ENCODE results near the gene PLA2G6. TPM values are rescaled to one million over a fixed set of nuclear protein-coding genes. Genes with fewer than 3 reads are reported as not detected.
A peak's percentile ranks its signal among the peaks of the same experiment; 100 is the strongest.

PLA2G6 gene
- total and polyA plus RNA-seq, 9 donors: 16.4 to 68.4 (median 39.4) TPM

- Histone ChIP-seq H3K9me3 (no peaks in the 10 kb centered on the region), H3K36me3 (no peaks in the 10 kb centered on the region), H3K27ac (no peak overlapping the region), H3K27me3 (no peaks in the 10 kb centered on the region), H3K4me3 (no peak overlapping the region), H3K4me1 (ENCODE audit: insufficient read depth) (no peaks in the 10 kb centered on the region)
- WGBS, 3 donors: 79 to 98% (median 88%) methylated on average over 1 of the region's 1 CpG
- intact Hi-C loops (cut with DNase I): no loop called here
- DNase-seq: no peak
- TF ChIP-seq CTCF (IDR thresholded peaks at IDR 0.05) (no peak), EP300 (IDR thresholded peaks at IDR 0.05) (no peak), POLR2A (IDR thresholded peaks at IDR 0.05) (no peak)
Observed at GRCh38 chr22:38136607-38137006, 45.0 kb downstream of the PLA2G6 start.

- Histone ChIP-seq H3K9me3 (no peaks in the 10 kb centered on the region), H3K4me3 (no peak overlapping the region), H3K4me1 (ENCODE audit: insufficient read depth) (peaks cover 2% of the 10 kb centered on the region), H3K36me3 (no peaks in the 10 kb centered on the region), H3K27ac (no peak overlapping the region), H3K27me3 (no peaks in the 10 kb centered on the region)
- 88 to 92% (median 89%) methylated on average over 4 of the region's 4 CpGs for WGBS, 3 donors
- intact Hi-C loops (cut with DNase I): no loop called here
- TF ChIP-seq POLR2A (IDR thresholded peaks at IDR 0.05) (no peak), CTCF (IDR thresholded peaks at IDR 0.05) (no peak), EP300 (IDR thresholded peaks at IDR 0.05) (no peak)
- DNase-seq: no peak
Observed at GRCh38 chr22:38135133-38135706, 46.4 kb downstream of the PLA2G6 start.

- no peaks in the 10 kb centered on the region for H3K36me3 ChIP-seq
- intact Hi-C loops (cut with DNase I): no loop called here
- no peaks in the 10 kb centered on the region for H3K27me3 ChIP-seq
- H3K4me3 ChIP-seq: no peak overlapping the region
- WGBS, 3 donors: 96 to 98% (median 97%) methylated on average over 4 of the region's 4 CpGs
- TF ChIP-seq EP300 (IDR thresholded peaks at IDR 0.05): no peak
- TF ChIP-seq CTCF (IDR thresholded peaks at IDR 0.05): no peak
- no peak for TF ChIP-seq POLR2A (IDR thresholded peaks at IDR 0.05)
- H3K27ac ChIP-seq: no peak overlapping the region
- peaks cover 2% of the 10 kb centered on the region for H3K4me1 ChIP-seq (ENCODE audit: insufficient read depth)
- H3K9me3 ChIP-seq: no peaks in the 10 kb centered on the region
- DNase-seq: peak in 1 of 5 donors; percentile 11
Observed at GRCh38 chr22:38133331-38133730, 48.3 kb downstream of the PLA2G6 start.

- Histone ChIP-seq H3K36me3 (no peaks in the 10 kb centered on the region), H3K4me1 (ENCODE audit: insufficient read depth) (peaks cover 2% of the 10 kb centered on the region), H3K27me3 (no peaks in the 10 kb centered on the region), H3K4me3 (no peak overlapping the region), H3K9me3 (no peaks in the 10 kb centered on the region), H3K27ac (no peak overlapping the region)
- WGBS, 3 donors: 93 to 94% (median 93%) methylated on average over 28 of the region's 28 CpGs
- intact Hi-C loops (cut with DNase I): no loop called here
- no peak for TF ChIP-seq EP300 (IDR thresholded peaks at IDR 0.05)
- TF ChIP-seq POLR2A (IDR thresholded peaks at IDR 0.05): no peak
- TF ChIP-seq CTCF (IDR thresholded peaks at IDR 0.05): no peak
- peak in 2 of 5 donors; percentile 14 to 22 for DNase-seq
Observed at GRCh38 chr22:38132794-38133193, 48.8 kb downstream of the PLA2G6 start.

Data from ovary (tissue), 9 donors.